ENCODE measurements around the gene ANKRD13B. TPM values are rescaled to one million over a fixed set of nuclear protein-coding genes. Genes with fewer than 3 reads are reported as not detected.

ANKRD13B gene
- total and polyA plus RNA-seq, 2 of the 13 experiments (the other 11 are each of a cell fraction or from before 2014, with no cell fraction given), result 1.7 to 1.8 TPM

DNA sequence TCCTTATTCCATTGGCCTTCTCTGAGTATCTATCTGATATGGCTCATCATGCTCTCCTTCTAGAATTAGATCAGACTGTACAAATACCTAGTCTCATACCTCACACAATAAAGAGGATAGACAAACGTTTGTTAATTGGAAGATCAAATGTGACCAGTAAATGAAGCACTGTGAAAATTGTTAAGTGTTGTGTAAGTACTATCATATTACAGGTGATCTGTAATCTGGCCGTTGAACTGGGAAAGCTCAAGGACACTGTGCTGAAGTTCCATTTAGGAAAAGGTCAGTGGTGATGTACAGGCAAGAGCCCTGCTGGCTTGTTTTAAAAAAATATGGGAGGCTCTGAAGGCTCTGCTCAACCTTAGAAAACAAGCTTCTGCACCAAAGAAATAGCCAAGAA is 68.3 kb downstream of the ANKRD13B start:
- Histone ChIP-seq H2AFZ (ENCODE audit: low read length) (no peak overlapping the region), H3K9ac (ENCODE audit: insufficient read depth, low read depth, low read length) (no peak overlapping the region), H3K27ac (ENCODE audit: extremely low read length, insufficient read depth, low read length) (peak overlapping the region; percentile 51), H3K4me3 (replicated peaks in 1 of 3; ENCODE audit: insufficient read depth in 1 of 3, low read depth in 2 of 3, low read length in 3 of 3) (no peak overlapping the region), H4K20me1 (ENCODE audit: insufficient read depth, low read length) (no peaks in the 10 kb centered on the region), H3K27me3 (ENCODE audit: control insufficient read depth in 1 of 2, insufficient read depth in 2 of 2, low read length in 2 of 2) (no peaks in the 10 kb centered on the region), H3K4me1 (ENCODE audit: insufficient read depth, low read length) (peaks cover 33% of the 10 kb centered on the region), H3K79me2 (ENCODE audit: insufficient read depth, low read length) (no peaks in the 10 kb centered on the region), H3K36me3 (replicated peaks in 1 of 2; ENCODE audit: control insufficient read depth in 1 of 2, insufficient read depth in 2 of 2, low read length in 2 of 2) (no peaks in the 10 kb centered on the region), H3K4me2 (ENCODE audit: low read depth, low read length) (peak overlapping the region; percentile 22; the same call in 1 of the 2 replicates), H3K9me3 (ENCODE audit: low read length) (no peaks in the 10 kb centered on the region)
- intact Hi-C loops (cut with micrococcal nuclease; ENCODE audit: unreplicated experiment) (no loop called here), in situ Hi-C loops (cut with HindIII; ENCODE audit: extremely low pct_ligation_motif_present, low pct_unique_long_range_greater_than_20kb) (no loop called here)
- BruUV-seq (replicated peaks), result no TSS peak
- FAIRE-seq, result peak; percentile 64
- POLR2A ChIA-PET, result no interaction called here
- CTCF ChIA-PET (ENCODE audit: low intra/inter-chr PET ratio, low total read pairs), result no interaction called here
- DNase-seq (ENCODE audit: low spot score), result peak; percentile 75
- peak; percentile 85 for ATAC-seq
- WGBS (ENCODE audit: low lambda C conversion rate), result 6% methylated on average over 2 of the region's 2 CpGs
- peak; percentile 39; the same call in 1 of the 2 replicates for TF ChIP-seq TBX2 (CRISPR knock-in tag; IDR thresholded peaks at IDR 0.05; ENCODE audit: borderline replicate concordance)
- TF ChIP-seq NR2F2 (IDR thresholded peaks at IDR 0.05; ENCODE audit: borderline replicate concordance, low read depth), result 0 out of 2 replicates have a peak, but pooled peaks have one; percentile 26
- TF ChIP-seq CEBPG (CRISPR knock-in tag; IDR thresholded peaks at IDR 0.05), result peak; percentile 68
- TF ChIP-seq NR2C2 (CRISPR knock-in tag; IDR thresholded peaks at IDR 0.05; ENCODE audit: borderline replicate concordance), result peak; percentile 45; the same call in 1 of the 2 replicates
- peak; percentile 52; the same call in 1 of the 2 replicates for TF ChIP-seq ZMYM4 (CRISPR knock-in tag; IDR thresholded peaks at IDR 0.05)
- TF ChIP-seq ARNT (IDR thresholded peaks at IDR 0.05), result no peak
- peak; percentile 56; the same call in 1 of the 2 replicates for TF ChIP-seq CEBPB (IDR thresholded peaks at IDR 0.05; ENCODE audit: borderline replicate concordance, low read depth, low read length)
- TF ChIP-seq, protein P1, sequence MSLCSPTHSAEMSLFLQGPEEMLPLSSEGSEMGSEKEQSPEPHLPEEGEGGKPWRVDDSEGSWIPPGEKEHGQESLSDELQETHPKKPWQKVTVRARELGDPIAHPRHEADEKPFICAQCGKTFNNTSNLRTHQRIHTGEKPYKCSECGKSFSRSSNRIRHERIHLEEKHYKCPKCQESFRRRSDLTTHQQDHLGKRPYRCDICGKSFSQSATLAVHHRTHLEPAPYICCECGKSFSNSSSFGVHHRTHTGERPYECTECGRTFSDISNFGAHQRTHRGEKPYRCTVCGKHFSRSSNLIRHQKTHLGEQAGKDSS (CRISPR knock-in tag; IDR thresholded peaks at IDR 0.05; ENCODE audit: borderline replicate concordance, low read depth), result no peak
- TF ChIP-seq, protein P2, sequence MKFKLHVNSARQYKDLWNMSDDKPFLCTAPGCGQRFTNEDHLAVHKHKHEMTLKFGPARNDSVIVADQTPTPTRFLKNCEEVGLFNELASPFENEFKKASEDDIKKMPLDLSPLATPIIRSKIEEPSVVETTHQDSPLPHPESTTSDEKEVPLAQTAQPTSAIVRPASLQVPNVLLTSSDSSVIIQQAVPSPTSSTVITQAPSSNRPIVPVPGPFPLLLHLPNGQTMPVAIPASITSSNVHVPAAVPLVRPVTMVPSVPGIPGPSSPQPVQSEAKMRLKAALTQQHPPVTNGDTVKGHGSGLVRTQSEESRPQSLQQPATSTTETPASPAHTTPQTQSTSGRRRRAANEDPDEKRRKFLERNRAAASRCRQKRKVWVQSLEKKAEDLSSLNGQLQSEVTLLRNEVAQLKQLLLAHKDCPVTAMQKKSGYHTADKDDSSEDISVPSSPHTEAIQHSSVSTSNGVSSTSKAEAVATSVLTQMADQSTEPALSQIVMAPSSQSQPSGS (CRISPR knock-in tag; IDR thresholded peaks at IDR 0.05), result peak; percentile 51; the same call in 1 of the 2 replicates
- 0 out of 2 replicates have a peak, but pooled peaks have one; percentile 19 for TF ChIP-seq ZNF331 (CRISPR knock-in tag; IDR thresholded peaks at IDR 0.05)
- peak; percentile 68; the same call in 1 of the 2 replicates for TF ChIP-seq SOX5 (CRISPR knock-in tag; IDR thresholded peaks at IDR 0.05; ENCODE audit: borderline replicate concordance)
- TF ChIP-seq, protein P3, sequence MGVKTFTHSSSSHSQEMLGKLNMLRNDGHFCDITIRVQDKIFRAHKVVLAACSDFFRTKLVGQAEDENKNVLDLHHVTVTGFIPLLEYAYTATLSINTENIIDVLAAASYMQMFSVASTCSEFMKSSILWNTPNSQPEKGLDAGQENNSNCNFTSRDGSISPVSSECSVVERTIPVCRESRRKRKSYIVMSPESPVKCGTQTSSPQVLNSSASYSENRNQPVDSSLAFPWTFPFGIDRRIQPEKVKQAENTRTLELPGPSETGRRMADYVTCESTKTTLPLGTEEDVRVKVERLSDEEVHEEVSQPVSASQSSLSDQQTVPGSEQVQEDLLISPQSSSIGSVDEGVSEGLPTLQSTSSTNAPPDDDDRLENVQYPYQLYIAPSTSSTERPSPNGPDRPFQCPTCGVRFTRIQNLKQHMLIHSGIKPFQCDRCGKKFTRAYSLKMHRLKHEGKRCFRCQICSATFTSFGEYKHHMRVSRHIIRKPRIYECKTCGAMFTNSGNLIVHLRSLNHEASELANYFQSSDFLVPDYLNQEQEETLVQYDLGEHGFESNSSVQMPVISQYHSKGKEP (CRISPR knock-in tag; IDR thresholded peaks at IDR 0.05), result no peak
- TF ChIP-seq TARDBP (CRISPR knock-in tag; IDR thresholded peaks at IDR 0.05), result 0 out of 2 replicates have a peak, but pooled peaks have one; percentile 18
- peak; percentile 25; the same call in 1 of the 2 replicates for TF ChIP-seq TCF7 (IDR thresholded peaks at IDR 0.05; ENCODE audit: low read depth)
- TF ChIP-seq, protein P4, sequence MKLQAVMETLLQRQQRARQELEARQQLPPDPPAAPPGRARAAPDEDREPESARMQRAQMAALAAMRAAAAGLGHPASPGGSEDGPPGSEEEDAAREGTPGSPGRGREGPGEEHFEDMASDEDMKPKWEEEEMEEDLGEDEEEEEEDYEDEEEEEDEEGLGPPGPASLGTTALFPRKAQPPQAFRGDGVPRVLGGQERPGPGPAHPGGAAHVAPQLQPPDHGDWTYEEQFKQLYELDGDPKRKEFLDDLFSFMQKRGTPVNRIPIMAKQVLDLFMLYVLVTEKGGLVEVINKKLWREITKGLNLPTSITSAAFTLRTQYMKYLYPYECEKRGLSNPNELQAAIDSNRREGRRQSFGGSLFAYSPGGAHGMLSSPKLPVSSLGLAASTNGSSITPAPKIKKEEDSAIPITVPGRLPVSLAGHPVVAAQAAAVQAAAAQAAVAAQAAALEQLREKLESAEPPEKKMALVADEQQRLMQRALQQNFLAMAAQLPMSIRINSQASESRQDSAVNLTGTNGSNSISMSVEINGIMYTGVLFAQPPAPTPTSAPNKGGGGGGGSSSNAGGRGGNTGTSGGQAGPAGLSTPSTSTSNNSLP (IDR thresholded peaks at IDR 0.05; ENCODE audit: low read depth, low read length), result peak; percentile 54; the same call in 1 of the 2 replicates
- TF ChIP-seq ESRRA (CRISPR knock-in tag; IDR thresholded peaks at IDR 0.05; ENCODE audit: low read depth), result peak; percentile 90
- no peak for TF ChIP-seq ZNF180 (CRISPR knock-in tag; IDR thresholded peaks at IDR 0.05; ENCODE audit: borderline replicate concordance, low read depth)
- TF ChIP-seq, protein P5, sequence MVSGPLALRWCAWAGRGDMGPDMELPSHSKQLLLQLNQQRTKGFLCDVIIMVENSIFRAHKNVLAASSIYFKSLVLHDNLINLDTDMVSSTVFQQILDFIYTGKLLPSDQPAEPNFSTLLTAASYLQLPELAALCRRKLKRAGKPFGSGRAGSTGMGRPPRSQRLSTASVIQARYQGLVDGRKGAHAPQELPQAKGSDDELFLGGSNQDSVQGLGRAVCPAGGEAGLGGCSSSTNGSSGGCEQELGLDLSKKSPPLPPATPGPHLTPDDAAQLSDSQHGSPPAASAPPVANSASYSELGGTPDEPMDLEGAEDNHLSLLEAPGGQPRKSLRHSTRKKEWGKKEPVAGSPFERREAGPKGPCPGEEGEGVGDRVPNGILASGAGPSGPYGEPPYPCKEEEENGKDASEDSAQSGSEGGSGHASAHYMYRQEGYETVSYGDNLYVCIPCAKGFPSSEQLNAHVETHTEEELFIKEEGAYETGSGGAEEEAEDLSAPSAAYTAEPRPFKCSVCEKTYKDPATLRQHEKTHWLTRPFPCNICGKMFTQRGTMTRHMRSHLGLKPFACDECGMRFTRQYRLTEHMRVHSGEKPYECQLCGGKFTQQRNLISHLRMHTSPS (CRISPR knock-in tag; IDR thresholded peaks at IDR 0.05; ENCODE audit: low read depth), result no peak

All from HepG2 (cell line).